ENCODE data around the gene ZCCHC4.

DNA sequence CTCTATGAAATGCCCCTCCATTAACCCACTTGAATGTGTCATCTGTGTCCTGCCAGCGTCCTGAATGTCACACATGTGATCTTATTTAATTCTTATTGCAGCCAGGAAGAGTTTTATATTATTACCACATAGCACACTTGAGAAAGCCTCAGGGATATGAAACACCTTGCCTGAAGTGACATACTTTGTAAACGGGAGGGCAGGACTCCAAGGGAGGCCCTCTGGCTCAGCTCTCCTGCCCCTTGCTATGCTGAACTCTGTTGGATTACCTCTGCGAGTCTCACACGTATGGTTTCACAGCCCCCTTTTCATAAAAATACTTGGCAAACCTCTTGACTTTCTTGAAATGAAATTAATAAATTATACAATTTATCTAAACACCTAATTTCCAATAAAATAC, 11.1 kb upstream of the ZCCHC4 start:
- TF ChIP-seq, protein P1, sequence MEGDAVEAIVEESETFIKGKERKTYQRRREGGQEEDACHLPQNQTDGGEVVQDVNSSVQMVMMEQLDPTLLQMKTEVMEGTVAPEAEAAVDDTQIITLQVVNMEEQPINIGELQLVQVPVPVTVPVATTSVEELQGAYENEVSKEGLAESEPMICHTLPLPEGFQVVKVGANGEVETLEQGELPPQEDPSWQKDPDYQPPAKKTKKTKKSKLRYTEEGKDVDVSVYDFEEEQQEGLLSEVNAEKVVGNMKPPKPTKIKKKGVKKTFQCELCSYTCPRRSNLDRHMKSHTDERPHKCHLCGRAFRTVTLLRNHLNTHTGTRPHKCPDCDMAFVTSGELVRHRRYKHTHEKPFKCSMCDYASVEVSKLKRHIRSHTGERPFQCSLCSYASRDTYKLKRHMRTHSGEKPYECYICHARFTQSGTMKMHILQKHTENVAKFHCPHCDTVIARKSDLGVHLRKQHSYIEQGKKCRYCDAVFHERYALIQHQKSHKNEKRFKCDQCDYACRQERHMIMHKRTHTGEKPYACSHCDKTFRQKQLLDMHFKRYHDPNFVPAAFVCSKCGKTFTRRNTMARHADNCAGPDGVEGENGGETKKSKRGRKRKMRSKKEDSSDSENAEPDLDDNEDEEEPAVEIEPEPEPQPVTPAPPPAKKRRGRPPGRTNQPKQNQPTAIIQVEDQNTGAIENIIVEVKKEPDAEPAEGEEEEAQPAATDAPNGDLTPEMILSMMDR (IDR thresholded peaks at IDR 0.05), result no peak
- no peak for TF ChIP-seq POLR2A (IDR thresholded peaks at IDR 0.05)
